ENCODE results near the gene GMCL1.

GRCh38 chr2:69863298-69863697 lies 33.8 kb downstream of the GMCL1 start:
- TF ChIP-seq, protein P1, sequence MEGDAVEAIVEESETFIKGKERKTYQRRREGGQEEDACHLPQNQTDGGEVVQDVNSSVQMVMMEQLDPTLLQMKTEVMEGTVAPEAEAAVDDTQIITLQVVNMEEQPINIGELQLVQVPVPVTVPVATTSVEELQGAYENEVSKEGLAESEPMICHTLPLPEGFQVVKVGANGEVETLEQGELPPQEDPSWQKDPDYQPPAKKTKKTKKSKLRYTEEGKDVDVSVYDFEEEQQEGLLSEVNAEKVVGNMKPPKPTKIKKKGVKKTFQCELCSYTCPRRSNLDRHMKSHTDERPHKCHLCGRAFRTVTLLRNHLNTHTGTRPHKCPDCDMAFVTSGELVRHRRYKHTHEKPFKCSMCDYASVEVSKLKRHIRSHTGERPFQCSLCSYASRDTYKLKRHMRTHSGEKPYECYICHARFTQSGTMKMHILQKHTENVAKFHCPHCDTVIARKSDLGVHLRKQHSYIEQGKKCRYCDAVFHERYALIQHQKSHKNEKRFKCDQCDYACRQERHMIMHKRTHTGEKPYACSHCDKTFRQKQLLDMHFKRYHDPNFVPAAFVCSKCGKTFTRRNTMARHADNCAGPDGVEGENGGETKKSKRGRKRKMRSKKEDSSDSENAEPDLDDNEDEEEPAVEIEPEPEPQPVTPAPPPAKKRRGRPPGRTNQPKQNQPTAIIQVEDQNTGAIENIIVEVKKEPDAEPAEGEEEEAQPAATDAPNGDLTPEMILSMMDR (IDR thresholded peaks at IDR 0.05), result no peak
- TF ChIP-seq POLR2A (IDR thresholded peaks at IDR 0.05), result no peak
